ENCODE results near the gene HIPK4. TPM values are rescaled to one million over a fixed set of nuclear protein-coding genes. Genes with fewer than 3 reads are reported as not detected.

Gene HIPK4
- total and polyA plus RNA-seq, 2 of the 8 experiments (the other 6 are each of a cell fraction or from before 2014, with no cell fraction given), result 0.15 to 0.57 TPM

- DNase-seq (ENCODE audit: low read depth in 1 of 2, low spot score in 2 of 2) (no peak), FAIRE-seq (no peak)
- no peak overlapping the region for H2AFZ ChIP-seq (ENCODE audit: low read length)
- no peak overlapping the region for H4K5ac ChIP-seq (ENCODE audit: insufficient read length, low read depth, low read length)
- H3K56ac ChIP-seq (replicated peaks; ENCODE audit: insufficient read length, low read depth, low read length), result no peak overlapping the region
- no peak for TF ChIP-seq CREB1 (IDR thresholded peaks at IDR 0.05)
- H3K23me2 ChIP-seq (ENCODE audit: low read depth, low read length), result no peaks in the 10 kb centered on the region
- H2BK5ac ChIP-seq (ENCODE audit: low read depth, low read length), result no peak overlapping the region
- POLR2A ChIA-PET (ENCODE audit: partially characterized antibody), result no interaction called here
- 90% methylated on average over 4 of the region's 4 CpGs; no CpG with 5 or more reads in 1 of the 2 experiments for WGBS, 2 experiments (ENCODE audit: extremely low coverage in 1 of 2, insufficient coverage in 1 of 2, insufficient read length in 1 of 2, insufficient replicate concordance in 2 of 2, low coverage in 1 of 2, low lambda C conversion rate in 2 of 2, missing lambda C conversion rate in 1 of 2)
- peaks cover 0 to 7% of the 10 kb centered on the region in 2 experiments for H4K20me1 ChIP-seq (replicated peaks in 1 of 2; ENCODE audit: control insufficient read depth in 1 of 2, insufficient read depth in 2 of 2, low read length in 2 of 2)
- no peaks in the 10 kb centered on the region for H3K27me3 ChIP-seq (replicated peaks in 1 of 4; ENCODE audit: control insufficient read depth in 3 of 4, extremely low read depth in 1 of 4, insufficient read depth in 3 of 4, low read length in 3 of 4)
- H3K14ac ChIP-seq (ENCODE audit: insufficient read length), result no peak overlapping the region
- no peaks in the 10 kb centered on the region for H3K9me3 ChIP-seq (ENCODE audit: insufficient read depth in 2 of 2, low read depth in 1 of 2, low read length in 1 of 2)
- H3K4me1 ChIP-seq (replicated peaks in 1 of 4; ENCODE audit: control insufficient read depth in 3 of 4, insufficient read depth in 4 of 4, low read length in 3 of 4), result no peaks in the 10 kb centered on the region
- no peaks in the 10 kb centered on the region; a peak in 2 of 8 replicates for H3K36me3 ChIP-seq (ENCODE audit: control insufficient read depth in 2 of 4, insufficient read depth in 4 of 4, low read length in 3 of 4)
- H2AK5ac ChIP-seq (ENCODE audit: low read depth, low read length), result no peak overlapping the region
- no peak overlapping the region for H3K9ac ChIP-seq (replicated peaks in 1 of 4; ENCODE audit: extremely low read depth in 1 of 4, low read depth in 3 of 4, low read length in 3 of 4)
- no peak overlapping the region for H2BK12ac ChIP-seq (ENCODE audit: low read depth, low read length)
- peaks cover 5% of the 10 kb centered on the region; the same call in 1 of the 2 replicates for H3K79me1 ChIP-seq (ENCODE audit: low read depth, low read length)
- no peak overlapping the region for H3K4ac ChIP-seq (replicated peaks; ENCODE audit: insufficient read length, low read depth, low read length)
- no peak overlapping the region for H3K4me2 ChIP-seq (ENCODE audit: insufficient read depth in 1 of 2, low read depth in 2 of 2, low read length in 2 of 2)
- no peak overlapping the region for H3K4me3 ChIP-seq (ENCODE audit: extremely low read depth in 1 of 4, insufficient read depth in 2 of 4, low read depth in 3 of 4, low read length in 4 of 4)
- H3K18ac ChIP-seq (ENCODE audit: extremely low read depth, low read length), result no peak overlapping the region
- no peak overlapping the region for H4K8ac ChIP-seq (ENCODE audit: extremely low read depth, insufficient read depth, low read length)
- no peak overlapping the region for H2BK120ac ChIP-seq (replicated peaks; ENCODE audit: low read depth, low read length)
- H2BK20ac ChIP-seq (ENCODE audit: low read length), result no peak overlapping the region
- CTCF ChIA-PET (ENCODE audit: partially characterized antibody), result interaction anchor here (0.6 to 0.9 kb wide), 2 partner anchors 76 to 207 kb away, joined by 3 read pairs; no protein-coding TSS in a partner anchor
- H3K27ac ChIP-seq (ENCODE audit: low read depth, low read length), result no peak overlapping the region
- H3K79me2 ChIP-seq (ENCODE audit: control insufficient read depth in 1 of 2, insufficient read depth in 2 of 2, low read length in 2 of 2), result no peaks in the 10 kb centered on the region; a peak in 1 of 4 replicates
- H2BK15ac ChIP-seq (ENCODE audit: low read length), result no peak overlapping the region
- H3K23ac ChIP-seq (ENCODE audit: insufficient read length), result no peak overlapping the region
- no peak overlapping the region for H4K91ac ChIP-seq (replicated peaks; ENCODE audit: insufficient read length, low read length)
Observed at GRCh38 chr19:40339018-40339728, 50.8 kb downstream of the HIPK4 start.

Measured in H1 (cell line).